Thyroid gland (tissue), 4 donors: ENCODE measurements around the gene C16orf82.

Source experiments
- POLR2A ChIP-seq, 2 donors: fragments of 450-650 bp; IDR thresholded peaks; one replicate each; pipeline ENCODE4 v1.6.1; 2017; ENCODE audit warnings: antibody characterized with exemption in 2 of 2, mild to moderate bottlenecking in 2 of 2, moderate library complexity in 1 of 2
- TF ChIP-seq, protein P1 (sequence below), 6 experiments: fragments of 200-600 bp in 3 of 6; fragments of 450-650 bp in 3 of 6; sonication (generic) in 3 of 6; IDR thresholded peaks; one replicate each; pipeline ENCODE4 v1.5.1; 2016 to 2019; ENCODE audit warnings: antibody characterized with exemption in 6 of 6, mild to moderate bottlenecking in 2 of 6, inconsistent platforms in 1 of 6, moderate library complexity in 1 of 6

DNA sequence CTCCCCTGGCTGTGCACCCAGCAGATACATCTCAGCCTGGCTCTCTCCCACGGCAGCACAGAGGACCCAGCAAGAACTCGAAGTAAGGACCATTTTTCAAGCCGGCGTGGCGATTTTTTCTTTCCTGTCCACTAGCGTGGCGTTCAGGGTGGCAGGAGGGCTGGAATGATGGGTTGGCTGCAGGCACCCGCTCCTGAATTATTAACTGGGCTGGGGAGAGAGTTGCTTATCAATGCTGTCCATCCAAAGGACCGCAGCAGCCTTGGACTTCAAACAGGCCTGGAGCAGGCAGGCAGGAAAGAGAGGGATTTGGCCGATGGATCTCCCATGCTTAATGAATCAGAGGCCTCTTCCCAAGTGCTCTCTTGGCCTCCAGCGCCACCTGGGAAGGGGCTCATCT is 7.0 kb downstream of the C16orf82 start:
- TF ChIP-seq, protein P1, sequence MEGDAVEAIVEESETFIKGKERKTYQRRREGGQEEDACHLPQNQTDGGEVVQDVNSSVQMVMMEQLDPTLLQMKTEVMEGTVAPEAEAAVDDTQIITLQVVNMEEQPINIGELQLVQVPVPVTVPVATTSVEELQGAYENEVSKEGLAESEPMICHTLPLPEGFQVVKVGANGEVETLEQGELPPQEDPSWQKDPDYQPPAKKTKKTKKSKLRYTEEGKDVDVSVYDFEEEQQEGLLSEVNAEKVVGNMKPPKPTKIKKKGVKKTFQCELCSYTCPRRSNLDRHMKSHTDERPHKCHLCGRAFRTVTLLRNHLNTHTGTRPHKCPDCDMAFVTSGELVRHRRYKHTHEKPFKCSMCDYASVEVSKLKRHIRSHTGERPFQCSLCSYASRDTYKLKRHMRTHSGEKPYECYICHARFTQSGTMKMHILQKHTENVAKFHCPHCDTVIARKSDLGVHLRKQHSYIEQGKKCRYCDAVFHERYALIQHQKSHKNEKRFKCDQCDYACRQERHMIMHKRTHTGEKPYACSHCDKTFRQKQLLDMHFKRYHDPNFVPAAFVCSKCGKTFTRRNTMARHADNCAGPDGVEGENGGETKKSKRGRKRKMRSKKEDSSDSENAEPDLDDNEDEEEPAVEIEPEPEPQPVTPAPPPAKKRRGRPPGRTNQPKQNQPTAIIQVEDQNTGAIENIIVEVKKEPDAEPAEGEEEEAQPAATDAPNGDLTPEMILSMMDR (IDR thresholded peaks at IDR 0.05), result no peak
- no peak for TF ChIP-seq POLR2A (IDR thresholded peaks at IDR 0.05)
